ENCODE results near the gene PARD3. TPM values are rescaled to one million over a fixed set of nuclear protein-coding genes. Genes with fewer than 3 reads are reported as not detected.

The PARD3 gene
- total RNA-seq, 3 donors from 2014 or later (not counting 1 experiment from before 2014, with no cell fraction given): 0.14 to 0.49 (median 0.38) TPM

GRCh38 chr10:34791947-34792346 is 23.1 kb downstream of the PARD3 start:
- H3K27ac Mint-ChIP-seq: no peak overlapping the region
- H3K4me3 Mint-ChIP-seq: no peak overlapping the region
- Histone ChIP-seq H3K27ac (ENCODE audit: low read length) (no peak overlapping the region), H3K27me3 (ENCODE audit: control insufficient read depth, insufficient read depth, low read length) (no peaks in the 10 kb centered on the region), H3K9me3 (ENCODE audit: control insufficient read depth, insufficient read depth, low read length) (no peaks in the 10 kb centered on the region), H3K4me3 (ENCODE audit: low read length) (no peak overlapping the region), H3K4me1 (ENCODE audit: control insufficient read depth, insufficient read depth, low read length) (no peaks in the 10 kb centered on the region), H3K36me3 (ENCODE audit: control insufficient read depth, insufficient read depth, low read length) (no peaks in the 10 kb centered on the region)
- H3K36me3 Mint-ChIP-seq: no peaks in the 10 kb centered on the region
- H3K9me3 Mint-ChIP-seq: no peaks in the 10 kb centered on the region
- H3K4me1 Mint-ChIP-seq: no peaks in the 10 kb centered on the region
- 93% methylated on average over 23 of the region's 23 CpGs for WGBS (ENCODE audit: insufficient coverage)
- intact Hi-C loops (cut with micrococcal nuclease): no loop called here
- peaks cover 0 to 6% of the 10 kb centered on the region in 2 donors for H3K27me3 Mint-ChIP-seq (ENCODE audit: low read depth in 2 of 2)
- TF ChIP-seq CTCF (IDR thresholded peaks at IDR 0.05): no peak
- DNase-seq (no peak), ATAC-seq (no peak)

- Mint-ChIP-seq H3K36me3 (no peaks in the 10 kb centered on the region), H3K4me3 (no peak overlapping the region), H3K9me3 (no peaks in the 10 kb centered on the region), H3K27ac (no peak overlapping the region), H3K4me1 (no peaks in the 10 kb centered on the region), H3K27me3 (ENCODE audit: low read depth in 2 of 2) (peaks cover 0 to 6% of the 10 kb centered on the region in 2 donors)
- H3K27me3 ChIP-seq (ENCODE audit: control insufficient read depth, insufficient read depth, low read length): no peaks in the 10 kb centered on the region
- intact Hi-C loops (cut with micrococcal nuclease): no loop called here
- 91% methylated on average over 15 of the region's 15 CpGs for WGBS (ENCODE audit: insufficient coverage)
- H3K27ac ChIP-seq (ENCODE audit: low read length): no peak overlapping the region
- no peaks in the 10 kb centered on the region for H3K4me1 ChIP-seq (ENCODE audit: control insufficient read depth, insufficient read depth, low read length)
- H3K36me3 ChIP-seq (ENCODE audit: control insufficient read depth, insufficient read depth, low read length): no peaks in the 10 kb centered on the region
- H3K4me3 ChIP-seq (ENCODE audit: low read length): no peak overlapping the region
- H3K9me3 ChIP-seq (ENCODE audit: control insufficient read depth, insufficient read depth, low read length): no peaks in the 10 kb centered on the region
- no peak for TF ChIP-seq CTCF (IDR thresholded peaks at IDR 0.05)
- ATAC-seq (no peak), DNase-seq (no peak)
Measured at GRCh38 chr10:34791228-34791627, 23.9 kb downstream of the PARD3 start.

GRCh38 chr10:34789966-34790506 is 25.1 kb downstream of the PARD3 start:
- WGBS (ENCODE audit: insufficient coverage): 81% methylated on average over 3 of the region's 4 CpGs
- Histone ChIP-seq H3K4me3 (ENCODE audit: low read length) (no peak overlapping the region), H3K27me3 (ENCODE audit: control insufficient read depth, insufficient read depth, low read length) (no peaks in the 10 kb centered on the region), H3K9me3 (ENCODE audit: control insufficient read depth, insufficient read depth, low read length) (no peaks in the 10 kb centered on the region), H3K27ac (ENCODE audit: low read length) (no peak overlapping the region), H3K36me3 (ENCODE audit: control insufficient read depth, insufficient read depth, low read length) (no peaks in the 10 kb centered on the region), H3K4me1 (ENCODE audit: control insufficient read depth, insufficient read depth, low read length) (no peaks in the 10 kb centered on the region)
- no peak for ATAC-seq
- intact Hi-C loops (cut with micrococcal nuclease): no loop called here
- Mint-ChIP-seq H3K36me3 (no peaks in the 10 kb centered on the region), H3K9me3 (no peaks in the 10 kb centered on the region), H3K27ac (no peak overlapping the region), H3K4me3 (no peak overlapping the region), H3K27me3 (ENCODE audit: low read depth in 2 of 2) (peaks cover 0 to 10% of the 10 kb centered on the region in 2 donors), H3K4me1 (no peaks in the 10 kb centered on the region)
- no peak for TF ChIP-seq CTCF (IDR thresholded peaks at IDR 0.05)
- no peak for DNase-seq

GRCh38 chr10:34786464-34786863 is 28.6 kb downstream of the PARD3 start:
- no peaks in the 10 kb centered on the region for H3K4me1 ChIP-seq (ENCODE audit: control insufficient read depth, insufficient read depth, low read length)
- H3K4me3 ChIP-seq (ENCODE audit: low read length): no peak overlapping the region
- no peak overlapping the region for H3K4me3 Mint-ChIP-seq
- intact Hi-C loops (cut with micrococcal nuclease): no loop called here
- H3K27ac Mint-ChIP-seq: no peak overlapping the region
- no peak for DNase-seq
- no peak overlapping the region for H3K27ac ChIP-seq (ENCODE audit: low read length)
- no peaks in the 10 kb centered on the region for H3K9me3 Mint-ChIP-seq
- no peaks in the 10 kb centered on the region for H3K36me3 Mint-ChIP-seq
- ATAC-seq: no peak
- H3K27me3 Mint-ChIP-seq (ENCODE audit: low read depth in 2 of 2): peaks cover 8 to 12% of the 10 kb centered on the region in 2 donors
- no peaks in the 10 kb centered on the region for H3K27me3 ChIP-seq (ENCODE audit: control insufficient read depth, insufficient read depth, low read length)
- H3K9me3 ChIP-seq (ENCODE audit: control insufficient read depth, insufficient read depth, low read length): no peaks in the 10 kb centered on the region
- no peaks in the 10 kb centered on the region for H3K36me3 ChIP-seq (ENCODE audit: control insufficient read depth, insufficient read depth, low read length)
- H3K4me1 Mint-ChIP-seq: no peaks in the 10 kb centered on the region
- TF ChIP-seq CTCF (IDR thresholded peaks at IDR 0.05): no peak
- WGBS (ENCODE audit: insufficient coverage): 91% methylated on average over 1 of the region's 1 CpG
